AG09319 (cell line): ENCODE results near the gene CLECL1.

ENCODE experiments used
- DNase-seq: peaks from one replicate; pipeline ENCODE4 v3.0.0-alpha.2; 2010; ENCODE audit warnings: low read depth; ENCODE audit errors: extremely low read depth
- CTCF ChIP-seq: IDR thresholded peaks from 2 replicates; pipeline ENCODE4 v1.5.1; 2011; ENCODE audit warnings: low read depth, mild to moderate bottlenecking, inconsistent platforms, low read length, moderate library complexity

The CLECL1 gene

GRCh38 chr12:9730011-9730410 is 2.9 kb downstream of the CLECL1 start:
- TF ChIP-seq CTCF = no peak
- DNase-seq = no peak

GRCh38 chr12:9729082-9729481 is 3.8 kb downstream of the CLECL1 start:
- TF ChIP-seq CTCF = no peak
- DNase-seq = no peak

- no peak for DNase-seq
- TF ChIP-seq CTCF = no peak
These were observed 5.1 kb downstream of the CLECL1 start for GRCh38 chr12:9727813-9728212.

GRCh38 chr12:9725213-9725870 is 7.6 kb downstream of the CLECL1 start:
- DNase-seq = no peak
- no peak for TF ChIP-seq CTCF

GRCh38 chr12:9724023-9724422 is 8.9 kb downstream of the CLECL1 start:
- DNase-seq = no peak
- no peak for TF ChIP-seq CTCF

- no peak for DNase-seq
- no peak for TF ChIP-seq CTCF
These were observed 11.4 kb downstream of the CLECL1 start for GRCh38 chr12:9721394-9722092.

GRCh38 chr12:9719790-9720189 is 13.1 kb downstream of the CLECL1 start:
- no peak for DNase-seq
- no peak for TF ChIP-seq CTCF
